Measurements from ENCODE around the gene PWWP2A. TPM values are rescaled to one million over a fixed set of nuclear protein-coding genes. Genes with fewer than 3 reads are reported as not detected.
"Not testable (repeated sequence)": the region's sequence is repeated elsewhere in the genome, so short reads cannot be mapped to it uniquely, and the experiment has no call there.

Gene PWWP2A
- total RNA-seq, 1 donor from 2014 or later, result 9.9 TPM

DNA sequence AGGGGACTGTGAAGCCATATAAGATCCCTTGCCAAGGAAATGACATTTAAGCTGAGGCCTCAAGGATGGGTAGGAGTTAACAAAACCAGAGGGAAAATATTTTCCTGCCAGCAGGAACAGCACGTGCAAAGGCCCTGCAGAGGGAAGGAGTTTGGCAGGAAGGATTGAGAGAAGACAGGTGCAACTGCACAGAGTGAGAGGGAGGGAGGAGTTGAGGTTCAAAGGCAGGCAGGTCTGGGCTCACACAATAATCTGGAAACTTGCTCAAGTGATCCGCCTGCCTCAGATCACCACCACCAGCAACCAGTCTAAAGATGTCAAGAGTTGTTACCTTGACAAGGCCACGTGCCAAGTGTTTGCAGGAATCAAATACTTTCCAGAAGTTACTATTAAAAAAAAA is 31.1 kb upstream of the PWWP2A start:
- TF ChIP-seq, protein P1, sequence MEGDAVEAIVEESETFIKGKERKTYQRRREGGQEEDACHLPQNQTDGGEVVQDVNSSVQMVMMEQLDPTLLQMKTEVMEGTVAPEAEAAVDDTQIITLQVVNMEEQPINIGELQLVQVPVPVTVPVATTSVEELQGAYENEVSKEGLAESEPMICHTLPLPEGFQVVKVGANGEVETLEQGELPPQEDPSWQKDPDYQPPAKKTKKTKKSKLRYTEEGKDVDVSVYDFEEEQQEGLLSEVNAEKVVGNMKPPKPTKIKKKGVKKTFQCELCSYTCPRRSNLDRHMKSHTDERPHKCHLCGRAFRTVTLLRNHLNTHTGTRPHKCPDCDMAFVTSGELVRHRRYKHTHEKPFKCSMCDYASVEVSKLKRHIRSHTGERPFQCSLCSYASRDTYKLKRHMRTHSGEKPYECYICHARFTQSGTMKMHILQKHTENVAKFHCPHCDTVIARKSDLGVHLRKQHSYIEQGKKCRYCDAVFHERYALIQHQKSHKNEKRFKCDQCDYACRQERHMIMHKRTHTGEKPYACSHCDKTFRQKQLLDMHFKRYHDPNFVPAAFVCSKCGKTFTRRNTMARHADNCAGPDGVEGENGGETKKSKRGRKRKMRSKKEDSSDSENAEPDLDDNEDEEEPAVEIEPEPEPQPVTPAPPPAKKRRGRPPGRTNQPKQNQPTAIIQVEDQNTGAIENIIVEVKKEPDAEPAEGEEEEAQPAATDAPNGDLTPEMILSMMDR (IDR thresholded peaks at IDR 0.05; ENCODE audit: borderline replicate concordance), result no peak
- Histone ChIP-seq H3K4me1 (peaks cover 10% of the 10 kb centered on the region), H3K27ac (replicated peaks) (no peak overlapping the region), H3K9me3 (replicated peaks) (no peaks in the 10 kb centered on the region), H3K27me3 (ENCODE audit: low read depth) (no peaks in the 10 kb centered on the region), H3K4me3 (no peak overlapping the region), H3K36me3 (no peaks in the 10 kb centered on the region)
- intact Hi-C loops (cut with micrococcal nuclease), result no loop called here
- no peak for DNase-seq

DNA sequence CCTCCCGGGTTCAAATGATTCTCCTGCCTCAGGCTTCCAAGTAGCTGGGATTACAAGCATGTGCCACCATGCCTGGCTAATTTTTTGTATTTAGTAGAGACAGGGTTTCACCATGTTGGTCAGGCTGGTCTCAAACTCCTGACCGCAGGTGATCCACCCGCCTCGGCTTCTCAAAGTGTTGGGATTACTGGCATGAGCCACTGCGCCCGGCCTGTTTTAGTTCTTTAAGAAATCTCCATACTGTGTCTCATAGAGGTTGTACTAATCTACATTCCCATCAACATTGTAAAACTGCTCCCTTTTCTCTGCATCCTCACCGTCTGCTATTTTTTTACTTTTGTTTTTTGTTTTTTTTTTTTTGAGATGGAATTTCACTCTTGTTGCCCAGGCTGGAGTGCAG is 25.2 kb upstream of the PWWP2A start:
- H3K4me1 ChIP-seq; H3K9me3 ChIP-seq (replicated peaks); intact Hi-C loops (cut with micrococcal nuclease); H3K4me3 ChIP-seq; H3K27ac ChIP-seq (replicated peaks); H3K36me3 ChIP-seq; DNase-seq; H3K27me3 ChIP-seq (ENCODE audit: low read depth): not testable (repeated sequence)

DNA sequence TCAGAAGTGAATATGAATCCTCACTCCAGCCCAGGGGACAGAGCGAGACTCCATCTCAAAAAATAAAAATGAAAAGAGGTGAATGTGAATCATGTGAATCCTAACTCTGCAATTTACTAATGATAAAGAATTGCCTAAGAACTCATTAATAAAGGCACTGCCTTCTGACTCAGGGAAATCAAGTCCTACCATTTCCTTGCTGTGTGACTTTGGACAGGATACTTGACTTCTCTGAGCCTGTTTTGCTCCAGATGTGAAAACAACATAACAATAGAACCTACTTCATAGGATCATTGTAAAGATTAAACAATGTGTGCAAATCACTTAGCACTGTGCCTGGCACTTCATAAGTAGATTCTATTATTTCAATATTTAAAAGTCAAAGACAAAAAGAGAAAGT is 15.1 kb upstream of the PWWP2A start:
- Histone ChIP-seq H3K36me3 (no peaks in the 10 kb centered on the region), H3K27ac (replicated peaks) (no peak overlapping the region), H3K4me1 (peaks cover 13% of the 10 kb centered on the region), H3K9me3 (replicated peaks) (no peaks in the 10 kb centered on the region), H3K27me3 (ENCODE audit: low read depth) (no peaks in the 10 kb centered on the region), H3K4me3 (no peak overlapping the region)
- TF ChIP-seq, protein P1 (IDR thresholded peaks at IDR 0.05; ENCODE audit: borderline replicate concordance), result no peak
- intact Hi-C loops (cut with micrococcal nuclease), result no loop called here
- no peak for DNase-seq

DNA sequence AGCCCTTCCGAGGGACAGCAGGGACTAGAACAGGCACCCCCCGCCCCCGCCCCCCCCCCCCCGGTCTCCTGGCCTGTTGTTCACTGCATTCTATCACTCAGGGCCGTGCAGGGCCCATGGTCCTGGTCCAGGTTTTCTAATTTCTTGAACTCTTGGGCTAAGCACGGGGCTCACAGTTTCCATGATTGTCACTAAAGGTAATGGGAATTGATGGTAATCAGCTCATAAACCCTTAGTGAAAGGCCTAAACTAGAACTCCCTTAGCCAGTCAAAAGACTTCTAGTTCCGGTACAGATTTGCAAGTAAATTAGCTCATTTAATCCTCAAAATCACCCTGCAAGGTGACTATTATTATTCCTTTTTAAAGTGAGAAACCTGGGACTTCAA is 14.7 kb upstream of the PWWP2A start:
- no peaks in the 10 kb centered on the region for H3K36me3 ChIP-seq
- H3K9me3 ChIP-seq (replicated peaks), result no peaks in the 10 kb centered on the region
- H3K4me1 ChIP-seq, result peaks cover 13% of the 10 kb centered on the region
- no peak for DNase-seq
- peak overlapping the region; percentile 42 for H3K4me3 ChIP-seq
- H3K27me3 ChIP-seq (ENCODE audit: low read depth), result no peaks in the 10 kb centered on the region
- intact Hi-C loops (cut with micrococcal nuclease), result no loop called here
- H3K27ac ChIP-seq (replicated peaks), result no peak overlapping the region
- TF ChIP-seq, protein P1 (IDR thresholded peaks at IDR 0.05; ENCODE audit: borderline replicate concordance), result no peak

DNA sequence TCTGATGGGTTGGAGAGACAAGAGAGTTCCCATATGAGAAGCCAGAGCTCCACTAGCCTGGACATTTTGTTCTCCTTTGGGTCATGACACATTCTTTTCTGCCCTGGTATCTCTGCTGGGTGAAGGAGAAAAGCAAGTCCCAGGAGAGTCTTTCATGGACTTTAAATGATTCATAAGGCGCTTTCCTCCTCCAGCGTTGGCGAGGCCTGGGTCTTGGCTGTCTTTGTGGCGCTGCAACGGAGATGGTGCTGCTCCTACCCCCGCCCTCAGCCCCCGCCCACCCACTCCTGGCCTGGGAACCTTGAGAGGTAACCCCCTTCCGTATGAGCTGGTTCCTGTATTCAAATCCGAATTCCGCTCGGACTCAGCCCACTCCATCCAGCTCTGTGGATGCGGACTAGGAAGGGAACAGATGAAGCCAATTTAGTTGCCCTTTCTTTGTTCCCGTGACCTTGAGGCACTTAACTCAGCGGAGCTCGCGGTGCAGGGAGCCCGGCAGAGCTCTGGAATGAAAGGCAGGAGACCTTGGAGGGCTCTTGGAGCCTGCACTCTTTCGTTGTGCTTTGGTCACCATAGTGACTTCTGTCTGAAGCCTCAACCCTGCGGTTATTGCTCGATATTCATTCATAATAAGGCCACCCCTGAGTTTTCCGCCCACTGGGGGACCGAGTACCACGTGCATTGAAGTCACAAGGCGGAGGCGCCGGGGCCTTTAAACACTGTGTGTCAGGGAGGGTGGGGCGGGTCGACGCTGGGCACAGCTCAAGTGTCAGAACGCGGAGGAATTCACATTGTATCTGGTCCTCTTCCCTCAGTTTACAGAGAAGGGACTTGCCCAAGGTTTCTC is 14.0 kb upstream of the PWWP2A start:
- no peaks in the 10 kb centered on the region for H3K9me3 ChIP-seq (replicated peaks)
- H3K4me3 ChIP-seq, result peak overlapping the region; percentile 42
- peaks cover 13% of the 10 kb centered on the region for H3K4me1 ChIP-seq
- peak; percentile 21 for DNase-seq
- H3K27me3 ChIP-seq (ENCODE audit: low read depth), result no peaks in the 10 kb centered on the region
- intact Hi-C loops (cut with micrococcal nuclease), result no loop called here
- H3K36me3 ChIP-seq, result no peaks in the 10 kb centered on the region
- peak overlapping the region; percentile 31 for H3K27ac ChIP-seq (replicated peaks)
- TF ChIP-seq, protein P1 (IDR thresholded peaks at IDR 0.05; ENCODE audit: borderline replicate concordance), result no peak

DNA sequence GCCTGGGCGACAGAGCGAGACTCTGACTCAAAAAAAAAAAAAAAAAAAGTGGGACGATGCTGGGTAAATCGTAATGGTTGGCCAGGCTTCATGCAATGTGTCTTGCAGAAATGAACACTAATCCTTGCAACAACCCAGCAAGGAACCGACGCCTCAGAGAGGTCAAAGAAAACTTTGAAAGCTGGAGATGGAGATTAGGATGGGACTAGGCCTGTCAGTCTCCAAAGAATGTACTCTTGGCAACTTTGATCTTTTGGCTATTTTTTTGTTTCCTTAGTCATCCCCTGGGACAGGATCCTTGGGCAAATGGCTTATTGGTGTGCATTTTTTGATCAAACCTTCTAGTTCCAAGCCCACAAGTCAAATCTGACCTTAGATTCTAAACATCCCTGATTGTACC is 10.6 kb upstream of the PWWP2A start:
- intact Hi-C loops (cut with micrococcal nuclease), result no loop called here
- H3K27me3 ChIP-seq (ENCODE audit: low read depth), result no peaks in the 10 kb centered on the region

More for the DNA sequence above, 10.6 kb upstream of the PWWP2A start:
- peaks cover 13% of the 10 kb centered on the region for H3K4me1 ChIP-seq
- TF ChIP-seq, protein P1 (IDR thresholded peaks at IDR 0.05; ENCODE audit: borderline replicate concordance), result no peak
- no peaks in the 10 kb centered on the region for H3K36me3 ChIP-seq
- no peak overlapping the region for H3K4me3 ChIP-seq
- no peak overlapping the region for H3K27ac ChIP-seq (replicated peaks)
- no peak for DNase-seq
- no peaks in the 10 kb centered on the region for H3K9me3 ChIP-seq (replicated peaks)

Measured in left ventricle myocardium inferior (tissue), 1 donor.